Breast epithelium (tissue), 3 donors: ENCODE measurements around the gene PRDM16.

ENCODE experiments used
- POLR2A ChIP-seq: fragments of 450-650 bp; IDR thresholded peaks from one replicate; pipeline ENCODE4 v1.6.1; 2016; ENCODE audit warnings: antibody characterized with exemption, mild to moderate bottlenecking, moderate library complexity
- TF ChIP-seq, protein P1 (sequence below), 3 donors: fragments of 450-650 bp; IDR thresholded peaks; one replicate each; pipeline ENCODE4 v1.5.1; 2016 to 2017; ENCODE audit warnings: antibody characterized with exemption in 3 of 3, mild to moderate bottlenecking in 3 of 3, moderate library complexity in 3 of 3

GRCh38 chr1:3251099-3251806, 182.2 kb downstream of the PRDM16 start:
- TF ChIP-seq, protein P1, sequence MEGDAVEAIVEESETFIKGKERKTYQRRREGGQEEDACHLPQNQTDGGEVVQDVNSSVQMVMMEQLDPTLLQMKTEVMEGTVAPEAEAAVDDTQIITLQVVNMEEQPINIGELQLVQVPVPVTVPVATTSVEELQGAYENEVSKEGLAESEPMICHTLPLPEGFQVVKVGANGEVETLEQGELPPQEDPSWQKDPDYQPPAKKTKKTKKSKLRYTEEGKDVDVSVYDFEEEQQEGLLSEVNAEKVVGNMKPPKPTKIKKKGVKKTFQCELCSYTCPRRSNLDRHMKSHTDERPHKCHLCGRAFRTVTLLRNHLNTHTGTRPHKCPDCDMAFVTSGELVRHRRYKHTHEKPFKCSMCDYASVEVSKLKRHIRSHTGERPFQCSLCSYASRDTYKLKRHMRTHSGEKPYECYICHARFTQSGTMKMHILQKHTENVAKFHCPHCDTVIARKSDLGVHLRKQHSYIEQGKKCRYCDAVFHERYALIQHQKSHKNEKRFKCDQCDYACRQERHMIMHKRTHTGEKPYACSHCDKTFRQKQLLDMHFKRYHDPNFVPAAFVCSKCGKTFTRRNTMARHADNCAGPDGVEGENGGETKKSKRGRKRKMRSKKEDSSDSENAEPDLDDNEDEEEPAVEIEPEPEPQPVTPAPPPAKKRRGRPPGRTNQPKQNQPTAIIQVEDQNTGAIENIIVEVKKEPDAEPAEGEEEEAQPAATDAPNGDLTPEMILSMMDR (IDR thresholded peaks at IDR 0.05): no peak
- TF ChIP-seq POLR2A: no peak
